Activated T-cell treated with anti-CD3 and anti-CD28 coated beads for 1 hour (primary cell): Measurements from ENCODE around the gene NEK7.
"Not testable (repeated sequence)": the region's sequence is repeated elsewhere in the genome, so short reads cannot be mapped to it uniquely, and the experiment has no call there.

Experiments
- DNase-seq: peaks from one replicate; pipeline ENCODE4 v3.0.0-alpha.2; 2020; ENCODE audit warnings: low read depth

NEK7 gene

DNA sequence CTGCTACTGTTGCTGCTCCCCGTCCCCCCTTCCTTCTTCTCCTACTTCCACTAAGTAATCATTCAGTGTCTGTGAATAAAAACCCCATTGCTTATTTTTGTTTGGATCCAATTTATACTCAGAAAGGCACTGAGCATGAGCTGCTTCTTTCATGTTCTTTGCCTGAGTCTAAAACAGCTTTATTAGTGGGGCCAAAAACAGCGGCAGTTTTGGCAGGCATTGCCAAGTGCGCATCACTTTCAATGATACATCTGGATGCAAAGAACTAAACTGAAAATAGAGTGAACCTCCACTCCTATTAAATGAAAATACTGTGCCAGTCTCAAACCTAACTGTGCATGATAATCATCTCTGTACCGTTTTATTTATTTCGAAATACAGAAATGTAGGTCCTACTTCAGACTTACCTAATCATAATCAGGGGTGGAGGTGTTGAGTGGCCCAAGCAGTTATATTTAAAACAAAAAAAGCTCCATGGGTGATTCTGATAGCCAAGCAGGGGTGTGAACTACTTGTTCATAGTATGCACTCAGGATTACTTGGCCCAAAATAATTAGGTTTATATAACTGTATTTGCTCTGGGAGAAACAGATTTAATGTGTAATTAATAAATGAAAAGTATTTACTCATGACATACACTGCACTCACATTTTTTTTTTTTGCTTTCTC is 48.4 kb downstream of the NEK7 start:
- no peak for DNase-seq

GRCh38 chr1:198206292-198206691 is 49.5 kb downstream of the NEK7 start:
- DNase-seq, result no peak

- DNase-seq, result no peak
These were observed 54.9 kb downstream of the NEK7 start for GRCh38 chr1:198211696-198212095.

- DNase-seq, result no peak
These were observed 55.3 kb downstream of the NEK7 start for GRCh38 chr1:198212126-198212525.

- DNase-seq, result no peak
These were observed 55.9 kb downstream of the NEK7 start for GRCh38 chr1:198212675-198213074.

DNA sequence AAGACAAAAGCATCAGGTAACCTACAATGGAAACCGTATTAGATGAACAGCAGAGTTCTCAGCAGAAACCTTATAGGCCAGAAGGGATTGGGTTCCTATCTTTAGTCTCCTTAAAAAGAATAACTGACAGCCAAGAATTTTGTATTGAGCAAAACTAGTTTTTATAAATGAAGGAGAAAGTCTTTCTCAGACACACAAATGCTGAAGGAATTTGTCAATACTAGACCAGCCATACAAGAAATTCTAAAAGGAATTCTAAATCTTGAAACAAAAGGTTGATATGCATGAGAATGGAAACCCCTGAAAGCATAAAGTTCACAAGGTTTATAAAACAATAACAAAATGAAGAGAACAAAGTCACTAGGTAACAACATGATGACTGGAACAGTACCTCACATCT is 58.1 kb downstream of the NEK7 start:
- DNase-seq, result no peak

DNA sequence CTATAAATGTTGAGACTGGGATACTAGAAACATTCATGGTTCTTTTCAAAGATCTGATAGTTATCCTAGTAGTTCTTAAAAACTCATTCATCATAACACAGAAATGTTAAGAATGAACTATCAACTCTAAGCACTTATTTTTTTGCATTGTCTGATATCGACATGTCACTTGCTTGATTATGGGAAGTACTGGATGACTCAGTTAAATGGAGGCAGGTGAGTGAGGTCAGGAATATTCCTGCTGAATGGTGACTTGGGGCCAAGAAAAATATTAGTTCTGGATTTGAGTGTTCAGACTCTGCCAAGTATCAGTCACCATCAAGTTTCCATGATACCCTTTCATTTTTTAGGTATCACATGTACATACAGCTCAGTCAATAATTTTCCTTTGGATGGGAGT is 63.6 kb downstream of the NEK7 start:
- no peak for DNase-seq

- not testable (repeated sequence) for DNase-seq
These were observed 70.2 kb downstream of the NEK7 start for GRCh38 chr1:198227010-198227409.

DNA sequence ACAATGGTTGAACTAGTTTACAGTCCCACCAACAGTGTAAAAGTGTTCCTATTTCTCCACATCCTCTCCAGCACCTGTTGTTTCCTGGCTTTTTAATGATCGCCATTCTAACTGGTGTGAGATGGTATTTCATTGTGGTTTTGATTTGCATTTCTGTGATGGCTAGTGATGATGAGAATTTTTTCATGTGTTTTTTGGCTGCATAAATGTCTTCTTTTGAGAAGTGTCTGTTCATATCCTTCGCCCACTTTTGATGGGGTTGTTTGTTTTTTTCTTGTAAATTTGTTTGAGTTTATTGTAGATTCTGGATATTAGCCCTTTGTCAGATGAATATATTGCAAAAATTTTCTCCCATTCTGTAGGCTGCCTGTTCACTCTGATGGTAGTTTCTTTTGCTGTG is 70.7 kb downstream of the NEK7 start:
- DNase-seq, result not testable (repeated sequence)

- DNase-seq, result no peak
These were observed 72.1 kb downstream of the NEK7 start for GRCh38 chr1:198228925-198229324.

DNA sequence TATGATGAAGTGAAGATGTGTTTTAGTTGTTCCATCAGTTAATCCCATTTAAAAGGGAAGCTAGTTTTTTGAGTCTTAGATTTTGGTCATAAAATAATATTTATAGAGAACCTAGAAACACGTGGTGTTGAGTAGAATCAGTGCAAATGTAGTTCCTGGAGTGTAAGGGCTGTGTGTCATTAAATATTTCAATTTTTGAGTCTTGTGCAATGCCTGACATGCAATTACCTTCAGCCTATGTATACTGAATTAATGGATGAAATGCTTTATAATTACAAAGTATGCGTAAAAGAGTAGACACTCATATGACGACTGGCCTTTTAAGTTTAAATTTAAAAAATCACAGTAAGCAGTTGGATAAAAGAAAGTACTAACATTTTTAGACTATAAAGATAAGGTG is 75.0 kb downstream of the NEK7 start:
- no peak for DNase-seq

GRCh38 chr1:198232378-198232777 is 75.6 kb downstream of the NEK7 start:
- DNase-seq, result no peak

DNA sequence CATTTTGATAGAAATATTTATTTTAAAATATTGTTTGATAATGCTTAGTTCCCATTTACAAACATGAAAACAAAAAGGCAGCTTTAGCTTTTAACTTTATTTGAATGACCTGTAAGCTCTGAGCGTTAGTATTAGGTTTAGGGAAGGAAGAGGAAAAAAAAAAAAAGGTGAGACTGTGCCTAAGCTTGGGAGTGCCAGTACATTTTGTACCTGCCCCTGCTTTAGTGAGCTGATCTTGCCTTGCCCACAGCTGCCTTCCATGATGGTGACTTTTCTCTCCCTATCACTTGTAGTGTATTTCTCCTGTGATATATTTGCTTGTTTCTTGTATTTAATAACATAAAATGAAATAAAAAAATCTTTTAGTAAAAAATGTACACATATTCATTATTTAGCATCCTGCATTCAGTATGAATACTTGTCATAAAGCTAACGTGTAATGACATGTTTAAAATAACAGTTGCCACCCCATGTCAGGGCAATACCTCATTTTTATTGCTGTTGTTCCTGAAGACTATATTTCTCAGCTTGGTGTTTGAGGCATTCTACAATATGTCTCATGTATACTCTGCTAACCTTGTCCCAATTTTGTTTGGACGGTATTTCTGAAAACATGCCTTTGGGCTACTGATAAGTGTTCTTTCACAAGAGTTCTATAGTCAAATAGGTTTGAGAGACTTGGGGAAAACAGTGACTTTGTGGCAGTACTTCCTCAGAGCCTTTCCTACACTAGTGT is 76.3 kb downstream of the NEK7 start:
- no peak for DNase-seq

DNA sequence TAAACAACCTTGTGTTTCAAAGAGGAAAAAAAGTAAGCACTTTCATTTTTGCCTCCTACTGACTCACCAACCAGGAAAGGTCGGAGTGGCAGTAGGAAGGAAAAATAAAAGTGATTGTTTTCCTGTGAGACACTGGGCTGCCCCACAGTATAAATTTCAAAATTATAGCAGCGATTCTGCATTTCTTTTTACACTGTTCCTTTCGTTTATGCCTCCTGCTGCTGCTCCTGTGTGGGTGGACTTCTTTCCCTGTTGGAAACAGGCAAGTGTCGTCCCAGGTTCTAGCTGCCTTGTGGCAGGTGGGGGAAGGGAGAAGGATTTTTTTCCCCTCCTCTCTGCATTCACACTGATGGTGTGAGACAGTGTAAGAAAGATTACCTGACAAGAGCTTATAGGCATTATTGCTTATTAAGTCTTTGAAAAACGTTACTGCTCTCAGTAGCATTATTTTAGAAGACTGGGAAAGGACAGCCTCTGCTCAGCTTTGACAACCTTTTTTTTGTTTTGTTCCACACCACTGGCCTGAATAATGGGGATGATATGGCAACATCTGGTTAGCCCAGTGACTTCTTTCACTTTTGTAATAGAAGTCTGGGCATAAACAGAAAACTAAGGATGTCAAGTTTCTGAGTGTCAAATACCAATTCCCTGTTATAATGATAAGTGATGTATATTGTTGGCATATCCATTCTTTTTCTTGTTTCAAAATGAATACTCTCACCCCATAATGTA is 77.9 kb downstream of the NEK7 start:
- no peak for DNase-seq

DNA sequence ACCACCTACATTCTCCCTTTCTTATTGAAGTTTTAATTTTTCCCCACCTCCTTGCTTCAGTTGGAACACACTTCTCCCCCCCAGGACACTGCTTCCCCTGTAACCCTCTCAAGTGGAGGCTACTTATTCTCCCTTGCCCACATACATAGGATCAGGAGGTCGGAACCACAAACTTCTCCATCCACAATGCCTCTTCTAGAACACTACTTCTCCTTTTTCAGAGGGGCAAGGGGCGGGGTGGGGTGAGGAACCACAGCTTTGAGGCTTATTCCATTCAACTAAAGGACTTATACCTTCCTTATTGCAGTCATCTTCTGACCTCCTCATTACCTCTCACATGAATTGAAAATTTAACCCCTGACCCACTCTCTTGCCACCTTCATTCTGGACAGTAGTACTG is 81.3 kb downstream of the NEK7 start:
- no peak for DNase-seq

- no peak for DNase-seq
These were observed 84.8 kb downstream of the NEK7 start for GRCh38 chr1:198241553-198241952.

DNA sequence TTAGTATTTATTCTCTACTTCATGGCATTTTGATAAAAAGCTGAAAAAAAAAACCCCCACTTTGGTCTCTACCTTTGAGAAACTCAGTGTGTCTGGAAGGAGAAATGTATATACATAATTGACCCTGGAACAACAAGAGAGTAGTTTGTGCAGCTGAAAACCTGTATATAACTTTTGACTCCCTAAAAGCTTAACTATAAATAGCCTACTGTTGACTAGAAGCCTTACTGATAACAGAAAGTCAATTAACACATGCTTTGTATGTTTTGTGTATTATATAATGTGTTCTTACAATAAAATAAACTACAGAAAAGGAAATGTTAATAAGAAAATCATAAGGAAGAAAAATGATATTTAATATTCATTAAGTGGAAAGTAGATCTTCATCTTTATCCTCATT is 88.0 kb downstream of the NEK7 start:
- no peak for DNase-seq

DNA sequence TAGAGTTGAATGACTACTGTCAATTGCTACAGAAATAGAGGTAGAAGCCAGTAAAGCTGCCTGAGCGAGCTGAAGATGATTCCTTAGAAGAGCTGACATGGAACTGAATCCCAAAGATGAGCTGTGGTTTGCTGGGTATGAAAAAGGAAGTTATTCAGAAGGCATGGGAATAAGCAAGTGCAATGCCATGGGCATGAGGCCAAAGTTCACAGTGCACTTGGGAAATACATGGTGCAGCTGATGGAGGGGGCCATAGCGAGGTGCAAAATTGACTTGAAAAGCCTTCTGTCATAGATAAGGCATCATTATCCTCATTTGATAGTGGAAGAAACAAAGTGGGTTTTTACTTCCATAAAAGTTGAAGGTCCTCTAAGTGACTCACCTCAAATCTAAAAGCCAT is 88.6 kb downstream of the NEK7 start:
- no peak for DNase-seq

- DNase-seq, result no peak
These were observed 89.5 kb downstream of the NEK7 start for GRCh38 chr1:198246337-198246736.

DNA sequence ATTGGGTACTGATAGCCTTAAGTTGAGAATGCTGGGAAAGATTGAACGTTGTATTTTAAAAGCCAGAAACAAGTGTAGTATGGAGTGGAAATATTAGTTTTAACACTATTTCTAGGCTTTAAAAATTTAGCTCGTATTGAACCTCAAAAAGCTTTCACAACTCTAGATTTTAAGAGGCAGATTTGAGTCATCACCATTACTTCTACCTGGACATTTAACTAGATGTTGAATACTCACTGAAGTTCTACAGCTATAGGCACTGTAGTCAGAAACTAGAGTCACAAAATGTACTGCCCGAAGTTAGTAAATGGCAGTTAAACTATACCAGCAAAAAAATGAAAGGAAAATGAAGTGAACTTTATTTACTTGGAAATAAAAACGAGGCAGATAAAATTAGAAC is 96.5 kb downstream of the NEK7 start:
- DNase-seq, result no peak

- no peak for DNase-seq
These were observed 96.9 kb downstream of the NEK7 start for GRCh38 chr1:198253668-198254067.

DNA sequence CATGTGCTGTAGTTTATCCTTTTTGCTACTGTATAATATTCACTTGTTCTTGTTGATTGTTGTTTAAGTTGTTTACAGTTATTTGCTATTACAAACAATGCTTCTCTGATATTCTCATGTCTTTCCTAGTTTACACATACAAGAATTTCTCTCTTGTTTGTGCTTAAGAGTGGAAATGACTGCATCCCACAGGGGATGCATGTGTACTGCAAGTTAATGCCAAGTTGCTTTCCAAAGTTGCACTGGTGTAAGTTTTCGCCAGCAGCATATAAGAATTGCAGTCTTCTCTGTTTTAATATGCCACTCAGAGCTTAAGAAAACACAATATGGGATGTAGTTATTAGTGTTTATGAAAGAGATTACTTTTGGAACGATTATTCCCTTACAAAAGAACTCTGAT is 97.7 kb downstream of the NEK7 start:
- DNase-seq, result no peak

GRCh38 chr1:198254948-198255347 is 98.2 kb downstream of the NEK7 start:
- DNase-seq, result no peak
